Activated T-cell treated with anti-CD3 and anti-CD28 coated beads, Interleukin-2, amount 50 U/mL, for 1 hour (primary cell): Measurements from ENCODE around the gene PIGS.
A peak's percentile ranks its signal among the peaks of the same experiment; 100 is the strongest.

Experiments
- DNase-seq: peaks from one replicate; pipeline ENCODE4 v3.0.0-alpha.2; 2020

Gene PIGS

GRCh38 chr17:28578246-28579195 is 7.2 kb upstream of the PIGS start:
- DNase-seq = no peak

- no peak for DNase-seq
Measured at GRCh38 chr17:28577466-28577824, 6.1 kb upstream of the PIGS start.

GRCh38 chr17:28576758-28577465 is 5.6 kb upstream of the PIGS start, which contains the start of gene ALDOC:
Gene ALDOC, minus strand, starts transcription at chr17:28576895. Its CDS starts 1,363 bp downstream, at chr17:28575532.
- DNase-seq = peak; percentile 98

GRCh38 chr17:28576016-28576415 is 4.7 kb upstream of the PIGS start:
- DNase-seq = peak; percentile 25

GRCh38 chr17:28575126-28575795 is 3.9 kb upstream of the PIGS start:
- DNase-seq = no peak

GRCh38 chr17:28574526-28574925 is 3.2 kb upstream of the PIGS start:
- DNase-seq = peak; percentile 29

GRCh38 chr17:28573966-28574480 is 2.7 kb upstream of the PIGS start:
- no peak for DNase-seq

- no peak for DNase-seq
Measured at GRCh38 chr17:28573521-28573920, 2.2 kb upstream of the PIGS start.

GRCh38 chr17:28573040-28573380 is 1.7 kb upstream of the PIGS start:
- no peak for DNase-seq

- no peak for DNase-seq
Measured at GRCh38 chr17:28572259-28573039, 1.1 kb upstream of the PIGS start.

GRCh38 chr17:28570716-28571360 is 486 bp downstream of the PIGS start:
- peak; percentile 60 for DNase-seq

GRCh38 chr17:28569446-28569845 is 1.9 kb downstream of the PIGS start:
- no peak for DNase-seq

GRCh38 chr17:28567604-28568003 is 3.7 kb downstream of the PIGS start:
- DNase-seq = no peak

GRCh38 chr17:28563475-28563874 is 7.8 kb downstream of the PIGS start:
- no peak for DNase-seq

- DNase-seq = no peak
Measured at GRCh38 chr17:28555022-28555421, 16.3 kb downstream of the PIGS start.

GRCh38 chr17:28554565-28554964 is 16.8 kb downstream of the PIGS start:
- DNase-seq = no peak

- DNase-seq = no peak
Measured at GRCh38 chr17:28553000-28553505, 18.3 kb downstream of the PIGS start.

GRCh38 chr17:28552176-28552999 is 18.9 kb downstream of the PIGS start, which contains the start of gene UNC119:
Gene UNC119, minus strand, starts transcription at chr17:28552624. Its CDS starts 67 bp downstream, at chr17:28552557.
- DNase-seq = peak; percentile 85

- no peak for DNase-seq
Measured at GRCh38 chr17:28551421-28552175, 19.7 kb downstream of the PIGS start.

- no peak for DNase-seq
Measured at GRCh38 chr17:28550858-28551257, 20.5 kb downstream of the PIGS start.
